ENCODE results near the gene ZNF200.
A peak's percentile ranks its signal among the peaks of the same experiment; 100 is the strongest.
"Not testable (repeated sequence)": the region's sequence is repeated elsewhere in the genome, so short reads cannot be mapped to it uniquely, and the experiment has no call there.

The ZNF200 gene

DNA sequence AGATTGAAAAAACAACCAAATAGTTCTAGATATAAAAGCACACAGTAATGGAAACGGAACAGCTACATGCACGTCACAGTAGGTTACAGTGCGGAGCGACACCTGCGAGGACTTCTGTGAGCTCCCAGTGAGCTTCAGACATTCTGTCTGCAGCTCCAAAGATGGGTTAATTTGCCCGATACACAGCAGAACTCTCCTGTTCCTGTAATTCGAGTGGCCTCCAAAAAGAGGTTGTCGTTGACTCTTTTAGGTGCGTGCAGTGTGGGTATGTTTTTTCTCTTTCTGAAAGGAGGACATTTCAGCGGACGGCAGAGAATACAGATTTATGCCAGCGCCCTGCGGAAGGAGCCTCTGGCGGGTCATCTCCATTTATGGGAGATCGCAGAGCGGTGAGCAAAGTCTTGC, 44.0 kb downstream of the ZNF200 start:
- H3K4me3 ChIP-seq (ENCODE audit: low read depth in 1 of 2, low read length in 2 of 2): no peak overlapping the region
- peaks cover 63 to 65% of the 10 kb centered on the region in 2 donors for H3K27me3 ChIP-seq (ENCODE audit: control insufficient read depth in 1 of 2, insufficient read depth in 2 of 2, low read length in 2 of 2)
- H3K9ac ChIP-seq (ENCODE audit: low read depth in 1 of 2, low read length in 2 of 2): no peak overlapping the region
- H3K4me1 ChIP-seq (ENCODE audit: control insufficient read depth in 1 of 2, insufficient read depth in 2 of 2, low read length in 2 of 2): peaks cover 0 to 11% of the 10 kb centered on the region in 2 donors
- H3K9me3 ChIP-seq (ENCODE audit: control insufficient read depth in 1 of 2, low read length in 2 of 2): no peaks in the 10 kb centered on the region
- no peak overlapping the region for H3K27ac ChIP-seq (ENCODE audit: low read depth, low read length)
- H3K36me3 ChIP-seq (ENCODE audit: control insufficient read depth in 1 of 2, insufficient read depth in 2 of 2, low read length in 2 of 2): no peaks in the 10 kb centered on the region

DNA sequence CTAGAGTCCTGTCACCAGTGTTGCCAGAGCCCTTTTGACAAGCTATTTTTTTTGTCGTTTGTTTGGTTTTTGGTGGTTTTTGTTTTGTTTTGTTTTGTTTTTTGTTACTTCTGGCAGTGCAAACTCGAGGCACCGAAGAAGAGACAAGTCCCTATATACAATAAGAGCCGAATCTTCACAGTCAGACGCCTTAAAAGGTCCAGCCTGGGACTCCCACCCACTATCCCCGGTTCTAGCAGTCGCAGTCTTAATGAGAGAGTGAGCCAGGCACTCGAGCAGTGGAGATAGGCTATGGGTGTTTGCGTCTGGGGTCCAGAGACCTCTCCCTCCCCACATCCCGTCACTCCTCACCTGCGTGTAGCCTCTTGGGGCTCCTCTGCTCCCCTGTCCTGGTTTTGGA, 45.1 kb downstream of the ZNF200 start:
- no peak overlapping the region for H3K9ac ChIP-seq (ENCODE audit: low read depth in 1 of 2, low read length in 2 of 2)
- no peaks in the 10 kb centered on the region for H3K36me3 ChIP-seq (ENCODE audit: control insufficient read depth in 1 of 2, insufficient read depth in 2 of 2, low read length in 2 of 2)
- H3K27me3 ChIP-seq (ENCODE audit: control insufficient read depth in 1 of 2, insufficient read depth in 2 of 2, low read length in 2 of 2): peaks cover 68 to 69% of the 10 kb centered on the region in 2 donors
- H3K4me1 ChIP-seq (ENCODE audit: control insufficient read depth in 1 of 2, insufficient read depth in 2 of 2, low read length in 2 of 2): peaks cover 0 to 11% of the 10 kb centered on the region in 2 donors
- no peak overlapping the region for H3K4me3 ChIP-seq (ENCODE audit: low read depth in 1 of 2, low read length in 2 of 2)
- H3K9me3 ChIP-seq (ENCODE audit: control insufficient read depth in 1 of 2, low read length in 2 of 2): no peaks in the 10 kb centered on the region
- no peak overlapping the region for H3K27ac ChIP-seq (ENCODE audit: low read depth, low read length)

DNA sequence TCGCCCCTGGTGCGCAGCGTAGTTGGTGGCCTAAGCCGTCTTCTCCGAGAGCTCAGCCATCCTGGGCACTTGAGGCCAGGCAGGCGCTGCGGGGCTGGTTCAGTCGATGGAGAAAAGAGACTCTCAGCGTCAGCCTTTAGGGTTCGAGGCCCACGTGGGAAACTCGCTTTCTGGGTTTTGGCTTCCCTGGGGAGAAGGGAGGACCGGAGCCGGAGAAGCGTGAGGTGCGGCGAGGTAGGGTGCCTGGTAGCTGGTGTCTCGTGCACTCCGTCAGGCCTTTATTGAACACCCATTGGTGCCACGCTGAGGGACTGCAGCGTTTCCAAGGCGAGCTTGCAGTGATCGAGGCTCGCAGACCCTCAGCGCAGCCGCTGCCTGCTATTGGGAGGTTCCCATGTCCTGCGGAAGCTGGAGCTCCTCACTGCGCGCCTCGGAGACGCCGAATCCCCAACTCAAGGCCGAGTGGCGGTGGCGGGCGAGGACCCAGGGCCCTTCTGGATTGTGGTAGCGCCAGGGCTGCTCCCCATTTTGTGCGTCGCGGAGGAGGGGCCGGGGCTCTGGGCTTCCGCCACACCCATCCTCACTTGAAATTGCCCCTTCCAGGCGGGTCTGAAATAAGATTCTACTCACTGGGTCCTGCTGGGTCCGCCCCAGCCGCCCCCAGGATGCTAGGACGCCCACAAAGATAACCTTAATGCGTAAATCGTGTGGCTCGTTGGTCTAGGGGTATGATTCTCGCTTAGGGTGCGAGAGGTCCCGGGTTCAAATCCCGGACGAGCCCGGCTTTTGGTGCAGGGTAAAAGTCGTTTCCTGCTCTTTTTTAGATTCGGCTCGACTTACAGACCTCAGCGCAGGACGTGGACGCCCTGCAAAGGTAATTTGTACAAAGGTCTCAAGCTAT, 45.8 kb downstream of the ZNF200 start:
- Histone ChIP-seq H3K9ac (ENCODE audit: low read depth in 1 of 2, low read length in 2 of 2) (no peak overlapping the region), H3K4me3 (ENCODE audit: low read depth in 1 of 2, low read length in 2 of 2) (peak overlapping the region; percentile 29 to 43), H3K27ac (ENCODE audit: low read depth, low read length) (no peak overlapping the region), H3K36me3 (ENCODE audit: control insufficient read depth in 1 of 2, insufficient read depth in 2 of 2, low read length in 2 of 2) (no peaks in the 10 kb centered on the region), H3K9me3 (ENCODE audit: control insufficient read depth in 1 of 2, low read length in 2 of 2) (no peaks in the 10 kb centered on the region), H3K4me1 (ENCODE audit: control insufficient read depth in 1 of 2, insufficient read depth in 2 of 2, low read length in 2 of 2) (peaks cover 0 to 11% of the 10 kb centered on the region in 2 donors), H3K27me3 (ENCODE audit: control insufficient read depth in 1 of 2, insufficient read depth in 2 of 2, low read length in 2 of 2) (peaks cover 67 to 69% of the 10 kb centered on the region in 2 donors)

DNA sequence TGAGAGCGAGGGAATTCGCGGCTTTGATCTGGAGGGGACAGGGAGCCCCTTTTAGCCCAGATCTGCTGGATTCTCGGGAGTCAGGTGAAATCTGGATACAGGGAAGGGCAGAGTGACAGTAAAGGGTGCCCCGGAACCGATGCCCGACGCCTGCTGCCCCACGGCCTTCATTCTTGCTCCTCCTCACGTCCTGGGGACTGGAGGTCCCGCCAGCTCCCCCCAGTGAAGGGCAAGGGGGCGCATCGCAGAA, 46.4 kb downstream of the ZNF200 start:
- Histone ChIP-seq H3K4me3 (ENCODE audit: low read depth in 1 of 2, low read length in 2 of 2) (peak overlapping the region in 1 of 2 donors; percentile 29), H3K27me3 (ENCODE audit: control insufficient read depth in 1 of 2, insufficient read depth in 2 of 2, low read length in 2 of 2) (peaks cover 68 to 72% of the 10 kb centered on the region in 2 donors), H3K4me1 (ENCODE audit: control insufficient read depth in 1 of 2, insufficient read depth in 2 of 2, low read length in 2 of 2) (peaks cover 0 to 11% of the 10 kb centered on the region in 2 donors), H3K36me3 (ENCODE audit: control insufficient read depth in 1 of 2, insufficient read depth in 2 of 2, low read length in 2 of 2) (no peaks in the 10 kb centered on the region), H3K27ac (ENCODE audit: low read depth, low read length) (no peak overlapping the region), H3K9ac (ENCODE audit: low read depth in 1 of 2, low read length in 2 of 2) (no peak overlapping the region), H3K9me3 (ENCODE audit: control insufficient read depth in 1 of 2, low read length in 2 of 2) (no peaks in the 10 kb centered on the region)

DNA sequence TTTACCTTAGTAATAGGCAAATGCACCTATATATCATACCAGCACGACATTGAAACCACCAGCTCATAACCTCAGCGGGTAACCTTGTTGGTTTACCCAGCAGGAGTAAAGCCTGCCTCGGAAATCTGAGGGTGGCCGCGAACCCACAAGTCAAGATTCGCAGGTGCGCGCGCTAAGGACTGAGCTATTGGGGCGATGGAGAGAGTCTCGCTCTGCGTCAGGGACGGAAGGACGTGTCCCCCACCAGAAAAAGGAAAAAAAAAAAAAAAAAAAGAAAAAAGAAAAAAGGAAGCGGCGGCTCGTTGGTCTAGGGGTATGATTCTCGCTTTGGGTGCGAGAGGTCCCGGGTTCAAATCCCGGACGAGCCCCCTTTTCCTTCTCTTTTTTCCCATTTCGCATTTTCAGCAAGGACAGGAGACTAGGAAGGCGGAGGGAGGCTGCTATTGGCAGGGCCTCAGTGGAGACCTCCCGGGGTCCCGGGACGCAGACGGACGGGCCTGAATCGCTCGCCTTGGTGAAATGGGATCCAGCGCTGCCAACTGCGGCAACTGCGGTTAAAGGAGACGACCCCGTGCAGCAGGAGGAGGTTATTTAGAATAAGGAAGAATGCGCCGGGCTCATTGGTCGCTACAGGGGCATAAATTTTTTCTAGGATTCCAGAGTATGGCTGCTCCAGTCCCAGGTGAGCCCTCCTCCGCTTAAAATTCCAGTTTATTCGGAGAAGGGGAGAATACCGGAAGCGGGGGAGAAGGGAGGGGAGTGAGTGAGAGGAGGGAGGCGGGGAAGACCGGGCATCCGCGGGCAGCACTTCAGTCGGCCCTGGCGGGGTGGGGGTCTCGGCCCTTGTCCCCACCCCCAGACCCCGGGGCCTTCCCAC, 46.9 kb downstream of the ZNF200 start, which contains the start of gene OR1F1:
Gene OR1F1 (plus strand): TSS at position 407 of the 877 bp plus-strand sequence.
- Histone ChIP-seq H3K9me3 (ENCODE audit: control insufficient read depth in 1 of 2, low read length in 2 of 2) (no peaks in the 10 kb centered on the region), H3K27ac (ENCODE audit: low read depth, low read length) (no peak within 1 kb of the TSS), H3K36me3 (ENCODE audit: control insufficient read depth in 1 of 2, insufficient read depth in 2 of 2, low read length in 2 of 2) (no peaks in the 10 kb centered on the region), H3K9ac (ENCODE audit: low read depth in 1 of 2, low read length in 2 of 2) (no peak within 1 kb of the TSS), H3K27me3 (ENCODE audit: control insufficient read depth in 1 of 2, insufficient read depth in 2 of 2, low read length in 2 of 2) (peaks cover 74% of the 10 kb centered on the region in 2 donors), H3K4me1 (ENCODE audit: control insufficient read depth in 1 of 2, insufficient read depth in 2 of 2, low read length in 2 of 2) (peaks cover 3 to 16% of the 10 kb centered on the region in 2 donors), H3K4me3 (ENCODE audit: low read depth in 1 of 2, low read length in 2 of 2) (peak within 1 kb of the TSS; percentile 29 to 43)

DNA sequence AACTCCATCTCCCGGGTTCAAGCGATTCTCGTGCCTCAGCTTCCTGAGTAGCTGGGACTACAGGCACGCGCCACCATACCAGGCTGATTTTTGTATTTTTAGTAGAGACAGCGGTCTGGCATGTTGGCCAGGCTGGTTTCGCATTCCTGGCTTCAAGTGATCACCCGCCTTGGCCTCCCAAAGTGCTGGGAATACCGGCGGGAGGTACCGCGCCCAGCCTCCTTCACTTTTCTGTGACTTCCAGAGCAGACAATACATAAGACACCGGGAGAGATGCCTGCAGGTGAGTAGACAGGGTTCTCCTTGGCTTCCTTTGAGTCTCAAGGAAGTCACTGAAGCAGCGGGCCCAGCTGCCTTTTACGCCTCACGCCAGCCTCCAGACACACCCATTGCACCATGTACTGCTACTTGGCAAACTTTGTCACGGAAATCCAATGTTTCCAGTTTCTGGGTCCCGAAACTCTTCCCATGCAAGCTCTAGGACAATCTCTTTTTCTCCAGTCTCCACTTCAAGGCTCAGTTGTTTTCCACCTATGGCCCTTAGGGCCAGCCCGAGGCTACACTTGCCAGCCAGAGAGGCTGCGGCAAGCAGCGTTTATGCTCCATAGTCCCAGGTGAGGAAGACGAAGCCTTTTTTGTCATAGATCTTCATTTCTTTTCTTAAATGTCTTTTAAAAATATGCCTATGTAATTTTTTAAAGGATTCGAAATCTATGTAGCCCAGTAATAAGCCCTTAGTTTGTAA, 47.8 kb downstream of the ZNF200 start:
- Histone ChIP-seq H3K27ac (ENCODE audit: low read depth, low read length) (no peak overlapping the region), H3K4me3 (ENCODE audit: low read depth in 1 of 2, low read length in 2 of 2) (no peak overlapping the region), H3K9ac (ENCODE audit: low read depth in 1 of 2, low read length in 2 of 2) (no peak overlapping the region), H3K9me3 (ENCODE audit: control insufficient read depth in 1 of 2, low read length in 2 of 2) (no peaks in the 10 kb centered on the region), H3K27me3 (ENCODE audit: control insufficient read depth in 1 of 2, insufficient read depth in 2 of 2, low read length in 2 of 2) (peaks cover 75 to 80% of the 10 kb centered on the region in 2 donors), H3K36me3 (ENCODE audit: control insufficient read depth in 1 of 2, insufficient read depth in 2 of 2, low read length in 2 of 2) (no peaks in the 10 kb centered on the region), H3K4me1 (ENCODE audit: control insufficient read depth in 1 of 2, insufficient read depth in 2 of 2, low read length in 2 of 2) (peaks cover 7 to 22% of the 10 kb centered on the region in 2 donors)

DNA sequence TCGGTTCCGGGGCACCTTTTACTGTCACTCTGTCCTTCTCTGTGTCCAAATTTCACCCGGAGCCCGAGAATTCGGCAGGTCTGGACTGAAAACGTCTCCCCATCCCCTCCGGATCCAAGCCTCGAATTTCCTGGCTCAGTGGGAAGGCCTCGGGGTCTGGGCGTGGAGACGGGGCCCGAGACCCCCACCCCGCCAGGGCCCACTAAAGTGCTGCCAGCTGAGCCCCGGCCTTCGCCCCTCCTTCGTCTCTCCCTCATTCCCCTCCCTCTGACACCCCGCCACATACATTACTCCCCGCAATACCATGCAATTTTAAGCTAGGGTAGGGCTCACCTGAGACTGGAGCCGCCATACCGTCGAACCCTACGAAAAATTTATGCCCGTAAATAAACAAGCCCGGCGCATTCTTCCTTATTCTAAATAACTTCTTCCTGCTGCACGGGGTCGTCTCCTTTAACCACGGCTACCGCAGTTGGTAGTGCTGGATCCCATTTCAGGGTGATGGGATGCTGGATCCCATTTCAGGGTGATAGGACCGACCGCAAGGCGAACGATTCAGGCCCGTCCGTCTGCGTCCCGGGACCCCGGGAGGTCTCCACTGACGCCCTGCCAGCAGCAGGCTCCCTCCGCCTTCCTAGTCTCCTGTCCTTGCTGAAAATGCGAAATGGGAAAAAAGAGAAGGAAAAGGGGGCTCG, 51.4 kb downstream of the ZNF200 start:
- Histone ChIP-seq H3K9ac (ENCODE audit: low read depth in 1 of 2, low read length in 2 of 2) (no peak overlapping the region), H3K36me3 (ENCODE audit: control insufficient read depth in 1 of 2, insufficient read depth in 2 of 2, low read length in 2 of 2) (no peaks in the 10 kb centered on the region), H3K27me3 (ENCODE audit: control insufficient read depth in 1 of 2, insufficient read depth in 2 of 2, low read length in 2 of 2) (peaks cover 67 to 81% of the 10 kb centered on the region in 2 donors), H3K27ac (ENCODE audit: low read depth, low read length) (no peak overlapping the region), H3K9me3 (ENCODE audit: control insufficient read depth in 1 of 2, low read length in 2 of 2) (no peaks in the 10 kb centered on the region), H3K4me1 (ENCODE audit: control insufficient read depth in 1 of 2, insufficient read depth in 2 of 2, low read length in 2 of 2) (peaks cover 7 to 12% of the 10 kb centered on the region in 2 donors), H3K4me3 (ENCODE audit: low read depth in 1 of 2, low read length in 2 of 2) (peak overlapping the region; percentile 40 to 55)

DNA sequence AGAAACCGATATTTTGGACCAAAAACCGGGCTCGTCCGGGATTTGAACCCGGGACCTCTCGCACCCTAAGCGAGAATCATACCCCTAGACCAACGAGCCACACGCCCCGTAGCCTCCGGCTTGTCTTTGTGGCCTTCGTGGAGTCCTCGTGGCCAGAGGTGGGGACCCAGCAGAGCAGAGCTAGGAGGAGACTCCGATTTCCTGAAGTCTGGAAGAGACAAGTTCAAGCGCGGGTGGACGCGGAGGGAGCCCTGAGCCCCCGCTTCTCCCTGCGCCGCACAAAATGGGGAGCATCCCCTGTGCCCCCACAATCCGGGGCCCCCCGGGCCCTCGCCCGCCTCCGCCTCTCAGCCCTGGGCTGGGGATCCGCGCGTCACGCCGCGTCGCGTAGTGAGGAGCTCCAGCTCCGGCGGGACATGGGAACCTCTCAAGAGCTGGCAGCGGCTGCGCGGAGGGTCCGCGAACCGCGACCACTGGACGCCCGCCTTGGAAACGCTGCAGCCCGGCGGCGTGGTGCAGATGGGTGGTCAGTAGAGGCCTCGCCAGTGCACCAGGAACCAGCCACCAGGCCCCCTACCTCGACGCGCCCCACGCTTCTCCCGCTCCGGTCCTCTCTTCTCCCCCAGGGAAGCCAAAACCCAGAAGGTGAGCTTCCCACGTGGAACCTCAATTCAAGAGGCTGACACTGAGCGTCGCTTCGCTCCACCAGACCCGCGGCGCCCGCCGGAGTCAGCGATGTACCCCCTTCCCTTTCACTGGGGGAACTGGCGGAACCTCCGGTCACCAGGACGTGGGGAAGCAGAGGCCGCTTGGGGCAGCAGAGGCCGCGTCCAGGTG, 52.1 kb downstream of the ZNF200 start:
- Histone ChIP-seq H3K9ac (ENCODE audit: low read depth in 1 of 2, low read length in 2 of 2) (no peak overlapping the region), H3K4me3 (ENCODE audit: low read depth in 1 of 2, low read length in 2 of 2) (peak overlapping the region; percentile 40 to 55), H3K9me3 (ENCODE audit: control insufficient read depth in 1 of 2, low read length in 2 of 2) (no peaks in the 10 kb centered on the region), H3K27me3 (ENCODE audit: control insufficient read depth in 1 of 2, insufficient read depth in 2 of 2, low read length in 2 of 2) (peaks cover 63 to 81% of the 10 kb centered on the region in 2 donors), H3K36me3 (ENCODE audit: control insufficient read depth in 1 of 2, insufficient read depth in 2 of 2, low read length in 2 of 2) (no peaks in the 10 kb centered on the region), H3K4me1 (ENCODE audit: control insufficient read depth in 1 of 2, insufficient read depth in 2 of 2, low read length in 2 of 2) (peaks cover 7 to 11% of the 10 kb centered on the region in 2 donors), H3K27ac (ENCODE audit: low read depth, low read length) (no peak overlapping the region)

DNA sequence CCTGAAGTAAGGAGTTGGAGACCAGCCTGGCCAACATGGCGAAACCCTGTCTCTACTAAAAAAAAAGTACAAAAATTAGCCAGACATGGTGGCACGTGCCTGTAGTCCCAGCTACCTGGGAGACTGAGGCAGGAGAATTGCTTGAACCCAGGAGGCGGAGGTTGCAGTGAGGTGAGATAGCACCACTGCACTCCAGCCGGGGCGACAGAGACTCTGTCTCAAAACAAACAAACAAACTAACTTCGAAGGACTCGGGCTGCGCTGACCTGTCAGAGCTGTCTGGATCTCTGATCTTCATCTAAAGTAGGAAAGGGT, 52.7 kb downstream of the ZNF200 start:
- peaks cover 66 to 79% of the 10 kb centered on the region in 2 donors for H3K27me3 ChIP-seq (ENCODE audit: control insufficient read depth in 1 of 2, insufficient read depth in 2 of 2, low read length in 2 of 2)
- H3K4me3 ChIP-seq (ENCODE audit: low read depth in 1 of 2, low read length in 2 of 2); H3K27ac ChIP-seq (ENCODE audit: low read depth, low read length); H3K36me3 ChIP-seq (ENCODE audit: control insufficient read depth in 1 of 2, insufficient read depth in 2 of 2, low read length in 2 of 2); H3K9ac ChIP-seq (ENCODE audit: low read depth in 1 of 2, low read length in 2 of 2); H3K9me3 ChIP-seq (ENCODE audit: control insufficient read depth in 1 of 2, low read length in 2 of 2): not testable (repeated sequence)
- peaks cover 7 to 11% of the 10 kb centered on the region in 2 donors for H3K4me1 ChIP-seq (ENCODE audit: control insufficient read depth in 1 of 2, insufficient read depth in 2 of 2, low read length in 2 of 2)

Measured in duodenal mucosa (tissue), 2 donors.